ENCODE results near the gene PLCXD3.

- TF ChIP-seq JUND (IDR thresholded peaks at IDR 0.05; ENCODE audit: low read depth, low read length) = no peak
- TF ChIP-seq, protein P1, sequence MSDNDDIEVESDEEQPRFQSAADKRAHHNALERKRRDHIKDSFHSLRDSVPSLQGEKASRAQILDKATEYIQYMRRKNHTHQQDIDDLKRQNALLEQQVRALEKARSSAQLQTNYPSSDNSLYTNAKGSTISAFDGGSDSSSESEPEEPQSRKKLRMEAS (IDR thresholded peaks at IDR 0.05; ENCODE audit: low read depth, low read length) = no peak
- no peak for TF ChIP-seq TARDBP (IDR thresholded peaks at IDR 0.05; ENCODE audit: borderline replicate concordance)
- TF ChIP-seq RAD21 (IDR thresholded peaks at IDR 0.05; ENCODE audit: insufficient read depth, low read depth, low read length) = no peak
- TF ChIP-seq CTCF (IDR thresholded peaks at IDR 0.05 in 2 of 3, conservative IDR thresholded peaks at IDR 0.05 in 1 of 3; ENCODE audit: control insufficient read depth in 2 of 3, extremely low read depth in 1 of 3, insufficient read depth in 1 of 3, low read depth in 3 of 3, low read length in 3 of 3) = no peak
- no peak for TF ChIP-seq ATF3 (IDR thresholded peaks at IDR 0.05; ENCODE audit: borderline replicate concordance, extremely low read depth, low read depth, low read length)
- TF ChIP-seq ZZZ3 (IDR thresholded peaks at IDR 0.05; ENCODE audit: control insufficient read depth, insufficient read length, low read depth) = no peak
- TF ChIP-seq POLR2AphosphoS5 (IDR thresholded peaks at IDR 0.05; ENCODE audit: low read length) = no peak
- TF ChIP-seq, protein P2, sequence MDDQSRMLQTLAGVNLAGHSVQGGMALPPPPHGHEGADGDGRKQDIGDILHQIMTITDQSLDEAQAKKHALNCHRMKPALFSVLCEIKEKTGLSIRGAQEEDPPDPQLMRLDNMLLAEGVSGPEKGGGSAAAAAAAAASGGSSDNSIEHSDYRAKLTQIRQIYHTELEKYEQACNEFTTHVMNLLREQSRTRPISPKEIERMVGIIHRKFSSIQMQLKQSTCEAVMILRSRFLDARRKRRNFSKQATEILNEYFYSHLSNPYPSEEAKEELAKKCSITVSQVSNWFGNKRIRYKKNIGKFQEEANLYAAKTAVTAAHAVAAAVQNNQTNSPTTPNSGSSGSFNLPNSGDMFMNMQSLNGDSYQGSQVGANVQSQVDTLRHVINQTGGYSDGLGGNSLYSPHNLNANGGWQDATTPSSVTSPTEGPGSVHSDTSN (IDR thresholded peaks at IDR 0.05; ENCODE audit: insufficient replicate concordance, low read depth, low read length) = no peak
These were observed 97.3 kb downstream of the PLCXD3 start for GRCh38 chr5:41413074-41413473.
